GM12872 (cell line): Measurements from ENCODE around the gene ST6GALNAC3.

Source experiments
- CTCF ChIP-seq: IDR thresholded peaks from 3 replicates; pipeline ENCODE4 v1.5.1; 2011; ENCODE audit warnings: low read depth, mild to moderate bottlenecking, low read length, moderate library complexity; ENCODE audit not compliant: insufficient read depth

Gene ST6GALNAC3

GRCh38 chr1:76145332-76145731, 70.8 kb downstream of the ST6GALNAC3 start:
- no peak for TF ChIP-seq CTCF

- TF ChIP-seq CTCF = no peak
Observed at GRCh38 chr1:76146184-76146583, 71.6 kb downstream of the ST6GALNAC3 start.

GRCh38 chr1:76147917-76148316, 73.4 kb downstream of the ST6GALNAC3 start:
- no peak for TF ChIP-seq CTCF

- TF ChIP-seq CTCF = no peak
Observed at GRCh38 chr1:76148460-76148859, 73.9 kb downstream of the ST6GALNAC3 start.

- no peak for TF ChIP-seq CTCF
Observed at GRCh38 chr1:76153841-76154205, 79.3 kb downstream of the ST6GALNAC3 start.

GRCh38 chr1:76154206-76154956, 79.8 kb downstream of the ST6GALNAC3 start:
- TF ChIP-seq CTCF = peak; percentile 97

GRCh38 chr1:76156987-76157386, 82.4 kb downstream of the ST6GALNAC3 start:
- no peak for TF ChIP-seq CTCF
